ENCODE data around the gene HS1BP3.

HS1BP3 gene

GRCh38 chr2:20603791-20604190 lies 47.1 kb downstream of the HS1BP3 start:
- no peak overlapping the region for H3K27ac ChIP-seq (ENCODE audit: low read depth, low read length)
- no peaks in the 10 kb centered on the region for H3K27me3 ChIP-seq (ENCODE audit: control insufficient read depth in 1 of 2, insufficient read depth in 2 of 2, low read length in 2 of 2)
- no peaks in the 10 kb centered on the region for H3K36me3 ChIP-seq (ENCODE audit: control insufficient read depth in 1 of 2, insufficient read depth in 2 of 2, low read length in 2 of 2)
- peaks cover 0 to 2% of the 10 kb centered on the region in 2 donors for H3K9me3 ChIP-seq (ENCODE audit: control insufficient read depth in 1 of 2, low read length in 2 of 2)
- H3K4me1 ChIP-seq (ENCODE audit: control insufficient read depth in 1 of 2, insufficient read depth in 2 of 2, low read length in 2 of 2), result no peaks in the 10 kb centered on the region
- no peak overlapping the region for H3K4me3 ChIP-seq (ENCODE audit: low read depth in 1 of 2, low read length in 2 of 2)
- no peak overlapping the region for H3K9ac ChIP-seq (ENCODE audit: low read depth in 1 of 2, low read length in 2 of 2)

DNA sequence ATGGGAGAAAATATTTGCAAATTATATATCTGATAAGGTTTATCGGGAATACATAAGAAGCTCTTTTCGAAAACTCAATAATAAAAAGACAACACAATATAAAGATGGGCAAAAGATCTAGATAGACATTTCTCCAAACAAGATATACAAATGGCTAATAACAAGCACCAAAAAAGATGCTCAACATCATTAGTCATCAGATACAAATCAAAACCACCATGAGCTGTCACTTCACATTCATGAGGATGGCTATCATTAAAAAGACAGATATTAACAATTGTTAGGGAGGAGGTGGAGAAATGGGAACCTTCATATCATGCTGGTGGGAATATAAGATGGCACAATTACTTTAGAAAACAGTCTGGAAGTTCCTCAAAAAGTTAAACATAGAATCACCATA lies 48.1 kb downstream of the HS1BP3 start:
- no peak overlapping the region for H3K27ac ChIP-seq (ENCODE audit: low read depth, low read length)
- no peaks in the 10 kb centered on the region for H3K36me3 ChIP-seq (ENCODE audit: control insufficient read depth in 1 of 2, insufficient read depth in 2 of 2, low read length in 2 of 2)
- no peak overlapping the region for H3K4me3 ChIP-seq (ENCODE audit: low read depth in 1 of 2, low read length in 2 of 2)
- H3K27me3 ChIP-seq (ENCODE audit: control insufficient read depth in 1 of 2, insufficient read depth in 2 of 2, low read length in 2 of 2), result no peaks in the 10 kb centered on the region
- H3K9ac ChIP-seq (ENCODE audit: low read depth in 1 of 2, low read length in 2 of 2), result no peak overlapping the region
- peaks cover 0 to 1% of the 10 kb centered on the region in 2 donors for H3K4me1 ChIP-seq (ENCODE audit: control insufficient read depth in 1 of 2, insufficient read depth in 2 of 2, low read length in 2 of 2)
- peaks cover 0 to 2% of the 10 kb centered on the region in 2 donors for H3K9me3 ChIP-seq (ENCODE audit: control insufficient read depth in 1 of 2, low read length in 2 of 2)

DNA sequence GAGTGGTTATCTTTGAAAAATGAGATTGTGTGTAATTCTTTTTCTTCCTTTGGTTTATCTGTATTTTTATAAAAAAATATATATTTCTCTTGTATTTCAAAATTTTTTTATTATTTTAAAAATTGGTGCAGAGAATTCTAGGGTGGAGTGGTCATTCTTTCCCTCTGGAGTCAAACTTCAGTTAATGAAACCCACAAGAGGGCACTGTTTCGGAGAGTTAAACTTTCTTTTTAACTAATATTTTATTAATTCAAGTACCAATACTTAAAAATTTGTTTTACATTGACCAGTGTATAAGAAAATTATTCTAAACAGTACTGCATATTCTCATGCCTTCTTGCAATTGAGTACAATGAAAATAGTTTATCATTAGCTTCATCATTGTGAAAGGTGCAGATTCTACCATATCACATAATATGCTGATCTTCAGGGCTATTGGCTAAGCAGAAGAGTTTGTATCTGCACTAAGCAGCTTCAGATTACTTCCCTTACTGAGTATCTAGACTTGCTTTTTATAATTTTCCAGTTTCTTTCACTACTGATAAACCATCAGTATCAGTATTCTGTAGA lies 50.1 kb downstream of the HS1BP3 start:
- H3K27ac ChIP-seq (ENCODE audit: low read depth, low read length), result no peak overlapping the region
- no peak overlapping the region for H3K9ac ChIP-seq (ENCODE audit: low read depth in 1 of 2, low read length in 2 of 2)
- H3K4me3 ChIP-seq (ENCODE audit: low read depth in 1 of 2, low read length in 2 of 2), result no peak overlapping the region
- H3K36me3 ChIP-seq (ENCODE audit: control insufficient read depth in 1 of 2, insufficient read depth in 2 of 2, low read length in 2 of 2), result no peaks in the 10 kb centered on the region
- peaks cover 18 to 19% of the 10 kb centered on the region in 2 donors for H3K4me1 ChIP-seq (ENCODE audit: control insufficient read depth in 1 of 2, insufficient read depth in 2 of 2, low read length in 2 of 2)
- H3K27me3 ChIP-seq (ENCODE audit: control insufficient read depth in 1 of 2, insufficient read depth in 2 of 2, low read length in 2 of 2), result no peaks in the 10 kb centered on the region
- H3K9me3 ChIP-seq (ENCODE audit: control insufficient read depth in 1 of 2, low read length in 2 of 2), result no peaks in the 10 kb centered on the region

- H3K9me3 ChIP-seq (ENCODE audit: control insufficient read depth in 1 of 2, low read length in 2 of 2), result no peaks in the 10 kb centered on the region
- H3K36me3 ChIP-seq (ENCODE audit: control insufficient read depth in 1 of 2, insufficient read depth in 2 of 2, low read length in 2 of 2), result no peaks in the 10 kb centered on the region
- peak overlapping the region; percentile 1 for H3K27ac ChIP-seq (ENCODE audit: low read depth, low read length)
- no peak overlapping the region for H3K4me3 ChIP-seq (ENCODE audit: low read depth in 1 of 2, low read length in 2 of 2)
- H3K9ac ChIP-seq (ENCODE audit: low read depth in 1 of 2, low read length in 2 of 2), result no peak overlapping the region
- H3K27me3 ChIP-seq (ENCODE audit: control insufficient read depth in 1 of 2, insufficient read depth in 2 of 2, low read length in 2 of 2), result no peaks in the 10 kb centered on the region
- peaks cover 19 to 22% of the 10 kb centered on the region in 2 donors for H3K4me1 ChIP-seq (ENCODE audit: control insufficient read depth in 1 of 2, insufficient read depth in 2 of 2, low read length in 2 of 2)
These were observed 50.9 kb downstream of the HS1BP3 start for GRCh38 chr2:20599861-20600461.

GRCh38 chr2:20599001-20599600 lies 51.8 kb downstream of the HS1BP3 start:
- Histone ChIP-seq H3K9ac (ENCODE audit: low read depth in 1 of 2, low read length in 2 of 2) (no peak overlapping the region), H3K27ac (ENCODE audit: low read depth, low read length) (peak overlapping the region; percentile 30), H3K4me1 (ENCODE audit: control insufficient read depth in 1 of 2, insufficient read depth in 2 of 2, low read length in 2 of 2) (peaks cover 19 to 22% of the 10 kb centered on the region in 2 donors), H3K36me3 (ENCODE audit: control insufficient read depth in 1 of 2, insufficient read depth in 2 of 2, low read length in 2 of 2) (no peaks in the 10 kb centered on the region), H3K4me3 (ENCODE audit: low read depth in 1 of 2, low read length in 2 of 2) (no peak overlapping the region), H3K9me3 (ENCODE audit: control insufficient read depth in 1 of 2, low read length in 2 of 2) (no peaks in the 10 kb centered on the region), H3K27me3 (ENCODE audit: control insufficient read depth in 1 of 2, insufficient read depth in 2 of 2, low read length in 2 of 2) (no peaks in the 10 kb centered on the region)

- H3K27me3 ChIP-seq (ENCODE audit: control insufficient read depth in 1 of 2, insufficient read depth in 2 of 2, low read length in 2 of 2), result no peaks in the 10 kb centered on the region
- peak overlapping the region; percentile 76 for H3K27ac ChIP-seq (ENCODE audit: low read depth, low read length)
- no peaks in the 10 kb centered on the region for H3K36me3 ChIP-seq (ENCODE audit: control insufficient read depth in 1 of 2, insufficient read depth in 2 of 2, low read length in 2 of 2)
- H3K9ac ChIP-seq (ENCODE audit: low read depth in 1 of 2, low read length in 2 of 2), result no peak overlapping the region
- peaks cover 19 to 22% of the 10 kb centered on the region in 2 donors for H3K4me1 ChIP-seq (ENCODE audit: control insufficient read depth in 1 of 2, insufficient read depth in 2 of 2, low read length in 2 of 2)
- H3K9me3 ChIP-seq (ENCODE audit: control insufficient read depth in 1 of 2, low read length in 2 of 2), result no peaks in the 10 kb centered on the region
- no peak overlapping the region for H3K4me3 ChIP-seq (ENCODE audit: low read depth in 1 of 2, low read length in 2 of 2)
These were observed 53.1 kb downstream of the HS1BP3 start for GRCh38 chr2:20597860-20598183.

- H3K36me3 ChIP-seq (ENCODE audit: control insufficient read depth in 1 of 2, insufficient read depth in 2 of 2, low read length in 2 of 2), result no peaks in the 10 kb centered on the region
- H3K27ac ChIP-seq (ENCODE audit: low read depth, low read length), result peak overlapping the region; percentile 76
- H3K27me3 ChIP-seq (ENCODE audit: control insufficient read depth in 1 of 2, insufficient read depth in 2 of 2, low read length in 2 of 2), result no peaks in the 10 kb centered on the region
- H3K4me1 ChIP-seq (ENCODE audit: control insufficient read depth in 1 of 2, insufficient read depth in 2 of 2, low read length in 2 of 2), result peaks cover 19 to 22% of the 10 kb centered on the region in 2 donors
- H3K9ac ChIP-seq (ENCODE audit: low read depth in 1 of 2, low read length in 2 of 2), result no peak overlapping the region
- no peaks in the 10 kb centered on the region for H3K9me3 ChIP-seq (ENCODE audit: control insufficient read depth in 1 of 2, low read length in 2 of 2)
- H3K4me3 ChIP-seq (ENCODE audit: low read depth in 1 of 2, low read length in 2 of 2), result no peak overlapping the region
These were observed 53.7 kb downstream of the HS1BP3 start for GRCh38 chr2:20596973-20597859.

DNA sequence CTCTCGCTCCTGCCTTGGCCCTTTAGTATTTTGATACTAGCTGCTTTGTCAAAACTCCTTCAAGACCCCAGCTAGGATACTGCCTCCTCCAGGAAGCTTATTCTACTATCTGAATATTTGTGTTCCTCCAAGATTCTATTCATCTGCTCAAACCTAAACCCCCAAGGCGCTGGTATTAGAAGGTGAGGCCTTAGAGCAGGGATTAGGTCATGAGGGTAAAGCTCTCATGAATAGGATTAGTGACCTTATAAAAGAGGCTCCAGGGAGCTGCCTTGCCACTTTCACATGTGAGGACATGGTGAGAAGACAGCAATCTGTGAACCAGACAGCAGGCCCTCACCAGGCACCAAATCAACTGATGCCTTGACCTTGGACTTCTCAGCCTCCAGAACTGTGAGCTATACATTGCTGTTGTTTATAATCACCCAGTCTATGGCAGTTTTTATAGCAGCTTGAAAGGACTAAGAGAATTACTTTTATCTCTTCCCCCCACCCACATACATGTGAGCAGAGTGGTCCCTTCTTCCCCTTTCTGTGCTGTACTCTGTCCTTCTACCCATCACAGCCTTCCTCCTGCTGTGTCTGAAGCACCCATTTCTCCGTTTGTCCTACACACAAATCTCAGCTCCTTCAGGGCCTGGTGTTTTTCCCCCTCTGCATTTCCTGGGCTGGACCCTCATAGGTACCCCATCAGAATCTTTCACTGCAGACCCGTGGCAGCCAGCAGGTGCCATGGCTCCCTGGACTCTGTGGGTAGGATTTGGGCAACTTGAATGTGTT lies 54.5 kb downstream of the HS1BP3 start:
- Histone ChIP-seq H3K4me3 (ENCODE audit: low read depth in 1 of 2, low read length in 2 of 2) (no peak overlapping the region), H3K9ac (ENCODE audit: low read depth in 1 of 2, low read length in 2 of 2) (no peak overlapping the region), H3K36me3 (ENCODE audit: control insufficient read depth in 1 of 2, insufficient read depth in 2 of 2, low read length in 2 of 2) (no peaks in the 10 kb centered on the region), H3K27ac (ENCODE audit: low read depth, low read length) (peak overlapping the region; percentile 5), H3K27me3 (ENCODE audit: control insufficient read depth in 1 of 2, insufficient read depth in 2 of 2, low read length in 2 of 2) (no peaks in the 10 kb centered on the region), H3K9me3 (ENCODE audit: control insufficient read depth in 1 of 2, low read length in 2 of 2) (no peaks in the 10 kb centered on the region), H3K4me1 (ENCODE audit: control insufficient read depth in 1 of 2, insufficient read depth in 2 of 2, low read length in 2 of 2) (peaks cover 19 to 22% of the 10 kb centered on the region in 2 donors)

- H3K9me3 ChIP-seq (ENCODE audit: control insufficient read depth in 1 of 2, low read length in 2 of 2), result no peaks in the 10 kb centered on the region
- no peak overlapping the region for H3K27ac ChIP-seq (ENCODE audit: low read depth, low read length)
- peaks cover 19 to 22% of the 10 kb centered on the region in 2 donors for H3K4me1 ChIP-seq (ENCODE audit: control insufficient read depth in 1 of 2, insufficient read depth in 2 of 2, low read length in 2 of 2)
- no peaks in the 10 kb centered on the region for H3K27me3 ChIP-seq (ENCODE audit: control insufficient read depth in 1 of 2, insufficient read depth in 2 of 2, low read length in 2 of 2)
- no peak overlapping the region for H3K9ac ChIP-seq (ENCODE audit: low read depth in 1 of 2, low read length in 2 of 2)
- no peaks in the 10 kb centered on the region for H3K36me3 ChIP-seq (ENCODE audit: control insufficient read depth in 1 of 2, insufficient read depth in 2 of 2, low read length in 2 of 2)
- no peak overlapping the region for H3K4me3 ChIP-seq (ENCODE audit: low read depth in 1 of 2, low read length in 2 of 2)
These were observed 55.3 kb downstream of the HS1BP3 start for GRCh38 chr2:20595439-20596192.

Data from duodenal mucosa (tissue), 2 donors.